GM18873 (cell line): ENCODE measurements around the gene UBTD2.

Source experiments
- ATAC-seq: cut with Tn5 transposase; IDR thresholded peaks from one replicate; pipeline ENCODE4 v1.9.1; 2021; ENCODE audit warnings: mild to moderate bottlenecking, moderate library complexity, moderate number of reproducible peaks; ENCODE audit not compliant: unreplicated experiment, low FRiP score

Gene UBTD2

DNA sequence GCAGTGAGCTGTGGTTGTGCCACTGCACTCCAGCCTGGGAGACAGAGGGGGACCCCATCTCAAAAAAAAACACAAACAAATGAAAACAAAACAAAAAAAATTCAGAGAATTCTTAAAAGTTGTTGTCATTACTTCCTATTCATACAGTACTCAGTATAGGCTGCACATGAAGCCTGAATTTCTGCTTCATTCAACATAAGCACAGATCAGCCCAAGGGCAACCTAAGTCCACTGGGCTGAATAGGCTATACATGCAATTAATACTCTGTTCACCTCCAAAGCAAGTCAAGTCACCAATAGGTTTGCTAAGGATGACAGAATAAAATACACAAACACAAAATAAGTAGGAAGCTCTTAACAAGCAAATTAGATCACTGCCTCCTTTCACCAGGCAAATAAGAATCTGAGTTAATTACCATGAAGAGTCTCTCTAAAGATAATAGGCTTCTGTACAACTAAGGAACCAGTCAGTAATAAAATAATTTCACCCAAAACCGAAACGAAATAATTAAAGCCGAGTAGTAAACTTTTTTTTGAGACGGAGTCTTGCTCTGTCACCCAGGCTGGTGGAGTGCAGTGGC lies 18.7 kb downstream of the UBTD2 start:
- no peak for ATAC-seq

DNA sequence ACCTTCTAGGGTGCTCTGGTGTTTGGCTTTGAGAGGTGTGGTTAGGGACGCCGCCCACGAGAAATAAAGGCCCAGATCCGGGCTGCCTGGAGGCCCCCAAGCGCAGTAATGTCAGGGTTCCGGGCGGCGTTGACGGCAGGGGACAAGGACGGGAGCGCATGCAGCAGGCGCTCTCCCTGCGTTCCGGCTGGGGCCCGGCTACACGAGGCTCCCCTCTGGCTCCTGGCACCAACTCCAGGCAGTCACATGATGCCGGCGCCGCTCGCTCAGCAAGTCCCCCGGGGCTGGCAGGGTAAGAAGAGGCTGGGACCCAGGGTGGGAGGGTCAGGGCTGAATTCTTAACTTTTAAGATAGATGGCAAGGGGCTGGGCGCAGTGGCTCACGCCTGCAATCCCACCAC lies 28.1 kb downstream of the UBTD2 start:
- no peak for ATAC-seq

DNA sequence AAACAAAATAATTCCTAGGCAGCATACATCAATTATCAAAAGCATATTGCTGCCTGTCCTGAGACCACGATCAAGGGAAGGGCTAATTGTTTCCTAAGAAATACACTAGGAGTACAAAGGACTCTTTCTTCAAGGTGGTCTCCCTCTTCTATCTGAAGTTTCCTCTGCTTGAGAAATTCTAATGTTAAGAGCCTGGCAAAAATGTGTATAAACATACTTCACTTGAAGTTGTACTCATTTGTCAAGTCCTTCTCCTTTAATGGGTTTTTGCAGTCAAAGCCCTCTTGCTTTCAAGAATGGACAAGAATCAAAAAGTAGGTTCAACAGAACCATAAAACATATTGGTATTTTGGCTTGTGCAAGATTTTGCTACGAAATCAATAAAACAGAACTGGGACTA lies 31.1 kb downstream of the UBTD2 start:
- no peak for ATAC-seq

DNA sequence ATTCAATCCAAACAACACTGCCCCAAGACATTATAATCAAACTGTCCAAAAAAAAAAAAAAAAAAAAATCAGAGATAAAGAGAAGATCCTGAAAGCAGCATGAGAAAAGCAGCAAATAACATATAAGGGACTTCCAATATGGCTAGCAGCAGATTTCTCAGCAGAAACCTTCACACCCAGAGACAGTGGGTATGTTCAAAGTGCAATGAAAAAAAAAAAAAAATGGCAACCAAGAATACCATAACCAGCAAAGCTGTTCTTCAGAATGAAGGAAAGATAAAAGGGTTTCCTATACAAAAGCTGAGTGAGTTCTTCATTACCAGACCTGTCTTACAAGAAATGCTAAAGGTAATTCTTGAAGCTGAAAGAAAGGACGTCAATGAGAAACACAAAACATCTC lies 32.1 kb downstream of the UBTD2 start:
- no peak for ATAC-seq

DNA sequence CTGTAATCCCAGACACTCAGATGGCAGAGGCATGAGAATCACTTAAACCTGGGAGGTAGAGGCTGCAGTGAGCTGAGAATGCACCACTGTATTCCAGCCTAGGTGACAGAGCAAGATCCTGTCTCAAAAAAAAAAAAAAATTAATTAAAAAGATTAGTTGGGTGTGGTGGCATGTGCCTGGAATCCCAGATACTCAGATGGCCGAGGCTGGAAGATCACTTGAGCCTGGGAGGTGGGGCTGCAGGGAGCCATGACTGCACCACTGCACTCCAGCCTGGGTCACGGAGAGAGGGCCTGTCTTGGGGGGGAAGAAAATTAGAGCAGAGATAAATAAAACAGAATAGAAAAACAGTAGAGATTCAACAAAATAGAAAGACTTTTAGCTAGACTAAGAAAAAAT lies 34.9 kb downstream of the UBTD2 start:
- ATAC-seq = no peak

DNA sequence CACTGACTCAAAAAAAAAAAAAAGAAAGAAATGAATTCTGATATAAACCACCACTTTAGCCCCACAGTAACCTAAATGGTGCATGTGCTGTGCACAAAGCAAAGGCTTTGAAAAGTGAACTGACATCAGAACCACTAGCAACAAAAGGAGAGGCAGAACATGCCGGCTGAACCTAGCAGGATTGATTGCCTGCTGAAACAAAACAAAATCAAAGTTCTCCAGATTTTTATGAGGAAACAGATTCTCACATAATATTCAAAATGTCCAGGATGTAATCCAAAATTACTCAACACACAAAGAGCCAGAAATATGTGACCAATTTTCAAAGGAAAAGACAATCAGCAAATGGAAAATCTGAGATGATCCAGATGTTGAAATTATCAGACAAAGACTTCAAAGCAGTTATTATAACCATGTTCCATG lies 37.9 kb downstream of the UBTD2 start:
- no peak for ATAC-seq

DNA sequence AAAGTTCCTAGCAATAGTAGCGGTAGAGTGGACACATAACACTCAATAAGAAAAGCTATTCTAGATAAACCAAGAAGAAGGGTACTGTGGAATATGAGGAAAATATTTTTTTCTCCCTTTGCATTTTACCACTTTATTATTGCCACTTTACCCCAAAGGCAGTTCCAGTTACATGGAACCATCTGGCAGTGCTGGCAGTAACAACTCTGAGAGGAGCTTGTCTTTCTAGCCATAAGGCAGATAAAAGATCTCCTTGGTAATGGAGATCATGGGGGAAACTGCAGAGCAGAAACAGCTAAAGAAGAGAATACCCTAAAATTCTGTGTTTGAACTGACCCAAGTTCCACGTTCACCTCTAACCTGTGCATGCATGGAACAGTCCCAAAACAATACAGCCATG lies 38.5 kb downstream of the UBTD2 start:
- no peak for ATAC-seq

DNA sequence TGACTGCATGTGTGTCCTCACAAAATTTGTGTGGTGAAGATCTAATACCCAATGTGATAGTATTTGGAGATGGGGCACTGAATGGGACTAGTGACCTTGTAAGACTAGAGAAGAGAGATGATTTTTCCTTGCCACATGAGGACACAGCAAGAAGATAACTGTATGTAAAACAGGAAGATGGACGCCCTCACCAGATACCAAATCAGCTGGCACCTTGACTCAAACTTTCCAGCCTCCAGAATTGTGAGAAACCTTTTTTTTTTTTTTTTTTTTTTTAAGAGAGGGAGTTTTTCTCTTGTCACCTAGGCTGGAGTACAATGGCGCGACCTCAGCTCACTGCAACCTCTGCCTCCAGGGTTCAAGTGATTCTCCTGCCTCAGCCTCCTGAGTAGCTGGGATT lies 40.3 kb downstream of the UBTD2 start:
- no peak for ATAC-seq

DNA sequence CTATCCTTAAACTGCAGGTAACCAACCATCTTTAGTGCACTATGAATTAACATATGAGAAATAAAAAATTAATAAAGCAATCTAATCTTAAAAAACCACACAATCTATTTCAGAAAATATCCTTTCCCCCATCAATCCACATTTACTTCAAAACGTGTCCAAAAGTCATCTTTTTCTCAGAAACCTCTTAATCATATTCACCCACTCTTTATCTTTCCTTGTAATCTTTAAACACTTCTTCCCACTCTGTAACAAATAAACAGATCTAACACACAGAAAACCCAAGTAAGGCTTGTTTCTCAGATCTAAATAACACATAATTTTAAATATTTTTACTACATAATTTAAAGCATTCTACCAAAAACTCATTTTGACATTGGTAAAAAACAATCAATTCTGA lies 45.2 kb downstream of the UBTD2 start:
- ATAC-seq = no peak

DNA sequence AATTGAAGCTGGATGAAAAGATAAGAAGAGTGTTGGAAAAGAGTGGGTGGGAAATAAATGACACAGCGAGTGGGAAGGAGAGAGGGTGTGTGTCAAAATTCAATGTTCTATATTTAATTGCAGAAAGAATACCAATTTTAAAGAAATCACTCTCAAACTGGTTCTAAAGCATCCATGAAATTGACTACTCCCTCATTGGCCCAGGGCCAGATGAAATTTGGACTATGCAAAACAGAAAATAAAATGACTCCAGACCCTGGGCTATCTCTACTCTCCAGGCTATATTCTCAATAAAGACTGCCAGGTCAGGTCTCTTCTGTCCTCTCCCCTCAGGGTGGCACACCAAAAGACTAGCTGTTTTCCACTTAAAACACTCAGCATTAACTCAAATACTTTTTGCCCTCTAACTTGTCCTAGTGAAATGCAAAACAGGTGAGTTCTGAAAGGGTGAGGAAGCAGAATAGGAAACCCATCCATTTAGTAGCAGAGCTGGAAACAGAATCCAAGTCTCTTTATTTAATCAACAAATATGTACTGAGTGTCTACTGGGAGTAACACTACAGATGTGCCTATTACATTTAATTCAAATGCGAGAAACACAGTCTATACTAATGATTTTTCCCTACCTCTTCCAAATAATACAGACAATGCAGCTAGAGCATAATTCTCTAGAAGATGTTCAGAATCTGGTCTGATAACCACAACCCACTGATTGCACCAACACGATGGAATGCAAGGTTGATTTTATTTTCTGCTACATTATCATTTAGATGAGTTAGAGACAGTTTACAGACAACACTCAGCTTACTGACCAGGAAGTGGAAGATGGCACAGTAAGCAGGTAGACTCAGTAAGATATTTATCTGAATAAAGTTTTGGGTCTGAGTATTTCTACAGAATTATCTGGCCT lies 47.5 kb downstream of the UBTD2 start:
- no peak for ATAC-seq

DNA sequence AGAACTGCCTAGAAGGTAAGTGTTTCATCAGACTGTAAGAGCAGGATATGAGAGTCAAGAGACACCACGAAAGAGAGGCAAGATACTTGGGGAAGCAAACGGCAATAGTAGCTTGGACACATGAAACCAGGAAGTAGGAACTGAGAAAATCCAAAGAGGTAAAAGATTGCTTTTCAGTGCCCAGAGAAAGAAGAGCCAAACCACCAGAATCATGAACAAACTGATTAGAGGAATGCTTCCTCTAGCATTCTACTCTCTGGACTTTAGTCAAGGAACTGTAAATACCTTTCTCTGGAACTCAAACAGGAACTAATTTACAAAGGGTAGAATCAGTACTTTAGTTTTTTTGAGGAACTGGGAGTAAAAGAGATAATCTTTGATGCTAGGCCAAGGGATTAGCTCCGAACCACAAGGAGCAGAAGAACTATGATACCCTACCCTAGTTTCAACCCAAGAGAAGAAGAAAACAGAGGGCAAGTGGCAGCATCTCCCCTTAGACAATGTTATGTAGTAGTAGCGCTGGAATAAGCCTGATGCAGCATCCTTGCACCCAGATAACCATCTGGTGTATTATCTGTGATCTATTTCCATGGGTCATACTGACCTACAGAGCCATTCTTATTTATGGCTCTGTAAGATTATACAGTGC lies 48.3 kb downstream of the UBTD2 start:
- no peak for ATAC-seq

DNA sequence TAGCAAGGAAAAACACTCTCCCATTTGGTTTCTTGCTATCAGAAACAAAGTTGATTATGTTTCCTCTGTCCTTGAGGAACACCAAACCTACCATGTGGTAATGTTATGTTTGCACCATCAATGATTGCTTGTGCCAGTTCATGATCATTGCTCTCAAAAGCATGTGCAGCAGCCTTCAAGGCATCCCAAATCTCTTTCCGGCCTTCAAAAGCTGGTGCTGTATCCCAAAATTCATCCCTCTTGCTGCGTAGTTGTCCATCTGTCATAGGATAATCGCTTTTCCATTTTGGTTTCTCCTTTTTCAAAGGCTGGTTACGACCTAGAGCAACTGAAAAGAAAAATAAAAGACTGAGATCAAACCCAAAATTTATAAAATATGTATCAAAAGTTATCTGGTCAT lies 49.5 kb downstream of the UBTD2 start:
- ATAC-seq = no peak

DNA sequence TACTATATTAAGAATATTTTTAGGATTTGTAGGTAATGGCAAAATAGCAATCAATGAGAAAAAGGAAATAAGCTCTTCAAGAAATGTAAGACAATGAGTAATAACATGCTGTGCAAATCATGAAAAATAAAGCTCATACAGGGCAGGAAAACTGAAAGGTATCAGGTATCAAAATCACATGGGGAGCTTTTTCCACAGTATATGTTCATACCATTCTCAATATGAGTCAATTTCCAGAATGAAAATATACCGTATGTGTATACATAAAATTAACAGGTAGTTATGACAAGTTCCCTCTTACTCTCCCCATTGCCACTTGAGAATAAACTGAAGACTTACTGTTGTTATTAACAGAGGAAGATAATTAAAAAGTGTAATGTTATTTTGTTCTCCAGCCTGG lies 53.7 kb downstream of the UBTD2 start:
- no peak for ATAC-seq

DNA sequence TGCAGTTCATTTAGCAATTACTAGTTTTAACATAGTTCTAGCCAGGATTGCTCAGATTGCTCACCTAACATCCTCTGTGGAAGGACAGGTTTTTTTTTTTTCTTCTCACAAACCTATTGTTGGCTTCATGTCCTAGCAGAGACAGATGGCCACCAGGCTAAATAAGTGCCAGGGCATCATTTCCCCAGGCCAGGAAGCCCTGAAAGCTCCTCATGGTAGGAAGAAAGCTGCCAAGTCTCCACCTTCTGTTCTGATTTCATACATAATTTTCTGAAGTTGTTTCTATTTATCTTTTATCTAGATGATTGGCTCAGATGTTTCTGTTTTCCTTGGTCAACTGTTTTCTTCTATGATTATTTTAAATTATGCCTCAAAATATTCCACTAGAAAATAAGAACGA lies 58.6 kb downstream of the UBTD2 start:
- ATAC-seq = no peak

DNA sequence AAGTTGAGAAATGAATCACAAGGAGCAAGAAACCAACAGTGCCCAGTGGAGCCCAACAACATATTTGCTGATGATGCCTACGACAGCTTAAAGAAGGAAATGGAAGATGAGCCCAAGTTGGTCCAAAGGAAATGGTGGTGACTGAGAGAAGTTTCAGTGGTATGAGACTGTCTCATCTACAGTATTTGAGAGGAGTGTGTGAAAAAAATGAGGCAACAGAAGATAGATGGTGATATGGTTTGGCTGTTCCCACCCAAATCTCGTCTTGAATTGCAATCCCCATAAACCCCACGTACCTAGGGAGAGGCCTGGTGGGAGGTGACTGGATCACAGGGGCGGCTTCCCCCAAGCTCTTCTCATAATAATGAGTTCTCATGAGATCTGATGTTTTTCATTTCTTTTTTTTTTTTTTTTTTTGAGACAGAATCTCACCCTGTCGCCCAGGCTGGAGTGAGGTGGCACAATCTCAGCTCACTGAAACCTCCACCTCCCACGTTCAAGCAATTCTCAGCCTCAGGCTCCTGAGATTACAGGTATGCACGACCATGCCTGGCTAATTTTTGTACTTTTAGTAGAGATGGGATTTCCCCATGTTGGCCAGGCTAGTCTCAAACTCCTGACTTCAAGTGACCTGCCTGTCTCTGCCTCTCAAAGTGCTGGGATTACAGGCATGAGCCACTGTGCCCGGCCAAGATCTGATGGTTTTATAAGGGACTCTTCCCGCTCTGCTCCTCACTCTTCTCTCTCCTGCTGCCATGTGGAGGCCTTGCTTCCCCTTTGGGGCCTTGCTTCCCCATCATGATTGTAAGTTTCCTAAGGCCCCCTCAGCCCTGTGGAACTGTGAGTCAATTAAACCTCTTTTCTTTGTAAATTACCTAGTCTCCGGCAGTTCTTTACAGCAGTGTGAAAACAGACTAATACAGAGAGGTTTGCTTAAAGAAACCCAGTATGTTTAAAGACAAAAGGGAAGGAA lies 59.4 kb downstream of the UBTD2 start:
- ATAC-seq = peak; percentile 70

DNA sequence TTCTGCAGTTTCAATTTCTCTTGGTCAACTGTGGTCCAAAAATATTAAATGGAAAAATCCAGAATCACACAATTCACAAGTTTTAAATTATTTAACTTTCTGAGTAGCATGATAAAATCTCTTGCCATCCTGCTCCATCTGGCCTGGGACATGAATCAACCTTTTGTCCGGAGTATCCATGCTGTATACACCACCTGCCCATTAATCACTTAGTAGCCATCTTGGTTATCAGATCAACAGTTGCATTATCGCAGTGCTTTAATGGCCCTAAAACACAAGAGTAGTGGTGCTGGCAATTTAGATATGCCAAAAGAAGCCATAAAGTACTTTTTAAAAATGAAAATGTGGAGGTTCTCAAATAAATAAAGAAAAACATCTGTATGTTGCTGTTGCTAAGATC lies 64.3 kb downstream of the UBTD2 start:
- no peak for ATAC-seq

DNA sequence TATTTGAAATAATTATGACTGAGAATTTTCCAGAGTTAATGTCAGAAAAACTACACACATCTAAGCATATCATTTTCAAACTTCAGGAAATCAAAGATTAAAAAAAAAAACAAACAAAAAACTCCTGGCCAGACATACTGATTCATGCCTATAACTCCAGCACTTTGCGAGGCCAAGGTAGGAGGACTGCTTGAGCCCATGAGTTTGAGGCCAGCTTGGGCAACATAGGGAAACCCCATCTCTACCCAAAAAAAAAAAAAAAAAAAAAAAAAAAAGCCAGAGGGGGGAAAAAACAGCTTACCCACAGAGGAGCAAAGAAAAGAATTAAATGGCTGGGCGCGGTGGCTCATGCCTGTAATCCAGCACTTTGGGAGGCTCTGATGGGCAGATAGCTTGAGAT lies 67.2 kb downstream of the UBTD2 start:
- no peak for ATAC-seq

DNA sequence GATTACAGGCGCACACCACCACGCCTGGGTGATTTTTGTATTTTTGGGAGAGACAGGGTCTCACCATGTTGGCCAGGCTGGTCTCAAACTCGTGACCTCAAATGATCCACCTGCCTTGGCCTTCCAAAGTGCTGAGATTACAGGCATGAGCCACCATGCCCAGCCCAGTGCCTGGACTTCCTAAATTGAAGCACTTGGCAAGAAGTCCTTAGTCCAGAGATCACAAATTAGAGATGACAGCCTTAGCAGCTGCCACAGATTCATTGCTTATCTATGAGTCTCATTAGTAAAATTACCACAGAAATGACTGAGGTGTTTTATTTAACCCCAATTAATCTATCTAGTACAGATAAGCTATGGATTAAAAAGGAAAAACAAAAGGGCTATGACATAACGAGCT lies 70.4 kb downstream of the UBTD2 start:
- no peak for ATAC-seq

DNA sequence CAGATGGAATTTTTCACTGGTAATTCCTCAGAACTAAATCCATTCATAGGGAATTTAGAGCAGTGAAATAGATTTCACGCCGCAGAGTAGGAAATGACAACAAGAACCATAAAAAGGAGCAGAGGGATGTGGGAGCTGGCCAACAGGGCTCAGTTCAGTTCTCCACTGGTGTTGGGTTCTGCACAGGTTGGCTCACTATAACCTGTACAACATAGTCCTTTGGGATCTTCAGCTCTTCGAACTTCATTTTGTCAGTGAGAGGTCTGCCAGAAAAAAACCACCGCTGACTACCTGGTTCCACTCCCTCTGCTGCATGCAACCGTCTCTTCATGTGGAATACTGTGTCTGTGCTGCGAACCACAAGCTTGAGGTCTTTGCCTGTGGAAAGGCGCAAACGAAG lies 71.9 kb downstream of the UBTD2 start:
- ATAC-seq = no peak

DNA sequence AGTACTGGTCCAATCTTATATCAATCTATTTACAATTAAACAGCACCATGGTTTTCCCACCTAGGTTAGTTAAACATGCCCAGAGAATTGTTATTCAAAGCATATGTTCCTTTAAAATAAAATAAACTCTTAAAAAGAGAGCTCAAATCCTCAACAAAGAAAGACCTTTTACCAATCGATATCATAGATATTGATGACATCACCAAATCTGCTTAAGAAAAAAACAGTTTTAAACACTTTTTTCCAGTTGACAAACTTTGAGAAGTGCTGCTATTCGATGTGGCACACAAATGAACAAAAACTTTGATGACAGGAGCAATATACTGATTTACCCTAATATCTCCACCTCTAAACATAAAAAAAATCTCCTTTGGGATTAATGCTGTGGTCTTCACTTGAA lies 73.8 kb downstream of the UBTD2 start:
- no peak for ATAC-seq

DNA sequence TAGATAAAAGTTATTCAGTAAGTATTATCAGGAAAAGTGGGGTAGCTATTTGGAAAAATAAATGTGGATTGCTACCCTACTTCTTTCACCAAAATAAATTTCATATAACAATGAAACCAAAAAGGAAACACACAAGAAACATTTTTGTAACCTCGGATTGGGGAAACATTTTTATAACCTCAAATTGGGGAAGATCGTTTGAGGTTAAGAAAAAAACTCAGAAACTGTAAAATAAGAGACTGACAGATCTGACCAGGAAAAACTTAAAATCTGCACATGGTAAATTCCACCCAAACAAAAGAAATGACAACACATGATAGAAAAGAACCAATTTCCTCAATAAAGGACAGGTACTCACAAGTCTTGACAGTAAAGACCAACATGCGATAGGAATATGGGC lies 76.1 kb downstream of the UBTD2 start:
- ATAC-seq = no peak
